HCT116 (cell line): ENCODE measurements around the gene BTBD9. TPM values are rescaled to one million over a fixed set of nuclear protein-coding genes. Genes with fewer than 3 reads are reported as not detected.

ENCODE experiments used
- ATAC-seq: fragments of 200-7000 bp; cut with Tn5 transposase; 2 replicates; pipeline ENCODE4 v1.9.1; 2020; ENCODE audit warnings: mild to moderate bottlenecking, moderate library complexity
- BruUV-seq: library from RNA; stranded (reverse); fragments of 400-500 nt; replicated peaks from 2 replicates; lab custom pipeline; 2021; lab: Mats Ljungman, UMichigan
- CTCF ChIA-PET: fragments of 300-600 bp; sonication (Branson Sonifier 250); formaldehyde crosslinking; loops from one replicate; lab custom pipeline; 2021; ENCODE audit warnings: antibody characterized with exemption; lab: Charles Lee
- POLR2A ChIA-PET: fragments of 300-600, 350-600 bp; sonication (Branson Sonifier 250); formaldehyde crosslinking; loops from one replicate; lab custom pipeline; 2021; ENCODE audit warnings: antibody characterized with exemption; lab: Charles Lee
- RAD21 ChIA-PET, 2 experiments: fragments of 300-600 bp; sonication (Branson Sonifier 250); formaldehyde crosslinking; loops; one replicate each; lab custom pipeline; 2023; ENCODE audit warnings: low total read pairs in 2 of 2; ENCODE audit not compliant: uncharacterized antibody in 2 of 2, unreplicated experiment in 2 of 2, low non-redundant PET in 1 of 2; lab: Charles Lee
- DNase-seq: peaks from one replicate; pipeline ENCODE4 v3.0.0-alpha.2; 2010; ENCODE audit warnings: low read depth, low spot score
- H2AFZ ChIP-seq: fragments of 200-600 bp; shearing (Covaris generic), sonication (generic); 2 replicates; pipeline ENCODE4 v1.6.1; 2017; ENCODE audit warnings: low read depth, mixed run types, mixed read lengths, antibody characterized with exemption, low read length; ENCODE audit not compliant: poor library complexity, severe bottlenecking
- H3K27ac ChIP-seq: 2 replicates; pipeline ENCODE4 v1.5.1; 2012; ENCODE audit warnings: low read depth, low read length
- H3K27me3 ChIP-seq: fragments of 200-600 bp; sonication (generic); 2 replicates; pipeline ENCODE4 v1.6.1; 2016; ENCODE audit warnings: mixed run types, low read length, mixed read lengths; ENCODE audit not compliant: insufficient read depth
- H3K36me3 ChIP-seq, 2 experiments: fragments of 200-500 bp in 1 of 2; fragments of 200-600 bp in 1 of 2; sonication (Bioruptor generic) in 1 of 2; sonication (generic) in 1 of 2; 2 replicates each; pipeline versions ENCODE4 v1.5.1 to v1.6.1; 2014 to 2016; ENCODE audit warnings: low read length in 2 of 2, inconsistent platforms in 1 of 2, mixed read lengths in 1 of 2, mixed run types in 1 of 2; ENCODE audit not compliant: insufficient read depth in 2 of 2, control insufficient read depth in 1 of 2
- H3K4me1 ChIP-seq, 2 experiments: fragments of 200-600 bp in 1 of 2; sonication (generic) in 1 of 2; 2 replicates each; pipeline versions ENCODE4 v1.5.1 to v1.6.1; 2012 to 2017; ENCODE audit warnings: low read length in 2 of 2, inconsistent platforms in 1 of 2, mild to moderate bottlenecking in 1 of 2, mixed read lengths in 1 of 2, mixed run types in 1 of 2, moderate library complexity in 1 of 2; ENCODE audit not compliant: insufficient read depth in 2 of 2, control insufficient read depth in 1 of 2
- H3K4me2 ChIP-seq: fragments of 200-600 bp; sonication (generic); 2 replicates; pipeline ENCODE4 v1.6.1; 2017; ENCODE audit warnings: mixed run types, low read length, mixed read lengths
- H3K4me3 ChIP-seq, 2 experiments: fragments of 200-600 bp in 1 of 2; sonication (generic) in 1 of 2; replicated peaks in 1 of 2; 2 replicates each; pipeline ENCODE4 v1.5.1; 2011 to 2016; ENCODE audit warnings: low read length in 2 of 2, control low read depth in 1 of 2, low read depth in 1 of 2, mild to moderate bottlenecking in 1 of 2, mixed read lengths in 1 of 2, mixed run types in 1 of 2
- H3K79me2 ChIP-seq: fragments of 200-600 bp; sonication (generic); 2 replicates; pipeline ENCODE4 v1.6.1; 2017; ENCODE audit warnings: mild to moderate bottlenecking, mixed run types, low read length, moderate library complexity, mixed read lengths; ENCODE audit not compliant: insufficient read depth
- H3K9ac ChIP-seq: fragments of 200-600 bp; sonication (generic); 2 replicates; pipeline ENCODE4 v1.6.1; 2016; ENCODE audit warnings: low read length, mixed read lengths
- H3K9me2 ChIP-seq: fragments of 200-600 bp; sonication (generic), shearing (Covaris generic); 2 replicates; pipeline ENCODE4 v1.6.1; 2017; ENCODE audit warnings: mixed run types, mild to moderate bottlenecking, moderate library complexity; ENCODE audit not compliant: insufficient read depth
- H3K9me3 ChIP-seq, 2 experiments: fragments of 200-500 bp in 1 of 2; fragments of 200-600 bp in 1 of 2; sonication (Bioruptor generic) in 1 of 2; sonication (generic) in 1 of 2; 2 replicates each; pipeline ENCODE4 v1.6.1; 2014 to 2017; ENCODE audit warnings: low read length in 2 of 2, mixed read lengths in 2 of 2, inconsistent platforms in 1 of 2, low read depth in 1 of 2, mild to moderate bottlenecking in 1 of 2, mixed run types in 1 of 2, moderate library complexity in 1 of 2; ENCODE audit not compliant: control insufficient read depth in 1 of 2, insufficient read depth in 1 of 2
- H4K20me1 ChIP-seq: fragments of 200-600 bp; sonication (generic), shearing (Covaris generic); 2 replicates; pipeline ENCODE4 v1.6.1; 2017; ENCODE audit warnings: mixed run types, mild to moderate bottlenecking, moderate library complexity; ENCODE audit not compliant: insufficient read depth
- CBX3 ChIP-seq: IDR thresholded peaks from 2 replicates; pipeline ENCODE4 v1.6.1; 2012; ENCODE audit warnings: low read depth
- CEBPB ChIP-seq: IDR thresholded peaks from 2 replicates; pipeline ENCODE4 v1.6.1; 2012; ENCODE audit warnings: low read depth
- EGR1 ChIP-seq: IDR thresholded peaks from 2 replicates; pipeline ENCODE4 v1.6.1; 2012; ENCODE audit warnings: low read depth
- ELF1 ChIP-seq: IDR thresholded peaks from 2 replicates; pipeline ENCODE4 v1.6.1; 2012; ENCODE audit warnings: low read depth, borderline replicate concordance
- EZH2 ChIP-seq: fragments of 200-600 bp; sonication (generic); IDR thresholded peaks from 2 replicates; pipeline ENCODE4 v1.6.1; 2017; ENCODE audit warnings: antibody characterized with exemption, mixed run types
- EZH2phosphoT487 ChIP-seq: fragments of 200-600 bp; IDR thresholded peaks from 2 replicates; pipeline ENCODE4 v1.6.1; 2018; ENCODE audit warnings: antibody characterized with exemption, borderline replicate concordance
- POLR2AphosphoS5 ChIP-seq: IDR thresholded peaks from 2 replicates; pipeline ENCODE4 v1.6.1; 2011; ENCODE audit warnings: mild to moderate bottlenecking, low read depth, low read length, moderate library complexity
- RAD21 ChIP-seq: IDR thresholded peaks from 2 replicates; pipeline ENCODE4 v1.6.1; 2012; ENCODE audit warnings: low read depth, mild to moderate bottlenecking
- SIN3A ChIP-seq: IDR thresholded peaks from 2 replicates; pipeline ENCODE4 v1.6.1; 2012; ENCODE audit warnings: low read depth
- SRF ChIP-seq: IDR thresholded peaks from 2 replicates; pipeline ENCODE4 v1.6.1; 2012; ENCODE audit warnings: low read depth
- YY1 ChIP-seq: IDR thresholded peaks from 2 replicates; pipeline ENCODE4 v1.6.1; 2011; ENCODE audit warnings: low read length, low read depth, moderate library complexity, mild to moderate bottlenecking; ENCODE audit not compliant: insufficient replicate concordance; ENCODE audit errors: extremely low read depth
- ZFX ChIP-seq: fragments of 450-650 bp; IDR thresholded peaks from 2 replicates; pipeline ENCODE4 v1.6.1; 2017
- intact Hi-C: fragments of 100-400 bp; cut with micrococcal nuclease; formaldehyde crosslinking; loops from 2 replicates; pipeline ENCODE4 v1.10.0; 2022
- total RNA-seq: library from RNA; stranded (reverse); gene quantifications from one replicate; pipeline ENCODE4 v1.2.1, GENCODE V29; 2021; ENCODE audit not compliant: unreplicated experiment
- TF ChIP-seq, protein P1 (sequence below): IDR thresholded peaks from 2 replicates; pipeline ENCODE4 v1.6.1; 2012; ENCODE audit warnings: low read depth
- TF ChIP-seq, protein P2 (sequence below): IDR thresholded peaks from 2 replicates; pipeline ENCODE4 v1.6.1; 2012
- TF ChIP-seq, protein P3 (sequence below): IDR thresholded peaks from 2 replicates; pipeline ENCODE4 v1.6.1; 2011; ENCODE audit warnings: mild to moderate bottlenecking, low read length, moderate library complexity; ENCODE audit not compliant: insufficient replicate concordance; ENCODE audit errors: extremely low read depth
- TF ChIP-seq, protein P4 (sequence below): IDR thresholded peaks from 2 replicates; pipeline ENCODE4 v1.6.1; 2012
- TF ChIP-seq, protein P5 (sequence below), 3 experiments: fragments of 200-600 bp in 1 of 3; sonication (generic) in 1 of 3; IDR thresholded peaks in 2 of 3; conservative IDR thresholded peaks in 1 of 3; 2 replicates each; pipeline ENCODE4 v1.5.1; 2012 to 2017; ENCODE audit warnings: low read depth in 2 of 3, low read length in 2 of 3, antibody characterized with exemption in 1 of 3, borderline replicate concordance in 1 of 3, control low read depth in 1 of 3, mild to moderate bottlenecking in 1 of 3, mixed read lengths in 1 of 3, mixed run types in 1 of 3, moderate library complexity in 1 of 3; ENCODE audit not compliant: insufficient read depth in 1 of 3

BTBD9 gene
- total RNA-seq, 1 experiment from 2014 or later = 10.9 TPM

DNA sequence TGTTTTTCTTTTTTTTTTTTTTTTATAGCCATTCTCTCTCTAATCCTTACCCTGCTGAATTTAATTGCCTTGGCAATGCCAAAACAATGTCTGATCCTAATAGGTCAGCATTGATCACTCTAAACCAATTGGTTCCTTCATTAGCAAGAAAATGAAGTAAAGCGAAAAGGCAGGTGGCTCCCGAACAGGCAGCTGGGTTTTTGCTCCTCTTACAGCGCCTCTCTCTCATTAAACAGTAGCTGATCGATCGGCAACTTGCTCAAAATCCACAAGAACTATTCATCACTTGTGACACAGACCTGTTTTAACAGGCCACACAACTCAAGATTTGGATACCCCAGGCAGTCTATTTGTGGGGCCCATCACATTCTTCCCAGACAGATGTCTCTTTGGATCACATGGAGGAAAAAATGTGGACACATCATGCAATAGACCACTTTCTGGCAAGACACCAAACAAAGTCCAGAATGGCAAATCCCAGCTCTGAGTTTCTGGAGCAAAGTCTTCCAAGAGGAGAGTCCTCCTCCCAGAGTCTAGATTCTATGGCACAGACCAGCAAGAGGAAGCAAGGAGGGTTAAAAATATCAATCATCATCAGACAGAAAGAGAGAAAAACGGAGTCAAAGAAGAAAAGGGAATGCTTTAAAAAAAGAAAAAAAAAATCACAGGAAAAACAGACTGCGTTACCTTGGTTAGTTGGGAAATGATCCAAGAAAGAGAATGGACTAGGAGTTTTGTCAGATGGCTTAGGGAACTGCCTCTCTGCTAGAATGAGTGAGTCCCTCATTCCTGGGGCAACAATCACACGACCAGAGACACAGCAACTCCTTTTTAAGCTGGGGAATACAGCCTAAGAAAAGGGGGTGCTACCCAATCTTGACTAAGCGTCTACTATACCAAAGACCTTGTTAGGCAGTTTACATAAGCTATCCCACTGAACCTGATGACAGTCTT lies 247.8 kb downstream of the BTBD9 start:
- H3K4me3 ChIP-seq = no peak overlapping the region
- no peaks in the 10 kb centered on the region for H3K79me2 ChIP-seq
- POLR2A ChIA-PET = no interaction called here
- RAD21 ChIA-PET = no interaction called here
- peak overlapping the region; percentile 27; the same call in 1 of the 2 replicates for H3K27ac ChIP-seq
- no peak for DNase-seq
- no peaks in the 10 kb centered on the region for H3K9me2 ChIP-seq
- no peaks in the 10 kb centered on the region for H3K36me3 ChIP-seq
- H3K27me3 ChIP-seq = no peaks in the 10 kb centered on the region
- peaks cover 27 to 28% of the 10 kb centered on the region in 2 experiments for H3K4me1 ChIP-seq
- no peak overlapping the region for H3K9ac ChIP-seq
- H3K4me2 ChIP-seq = peak overlapping the region; percentile 32
- intact Hi-C loops = no loop called here
- no peak; the same call in 1 of the 2 replicates for ATAC-seq
- no peaks in the 10 kb centered on the region for H3K9me3 ChIP-seq
- H2AFZ ChIP-seq = no peak overlapping the region
- H4K20me1 ChIP-seq = no peaks in the 10 kb centered on the region
- CTCF ChIA-PET = no interaction called here
- TF ChIP-seq ZFX (no peak), EZH2 (no peak), CEBPB (no peak), SRF (no peak), YY1 (no peak), EGR1 (no peak), EZH2phosphoT487 (no peak), ELF1 (no peak), SIN3A (no peak), CBX3 (no peak), POLR2AphosphoS5 (no peak), RAD21 (no peak)
- TF ChIP-seq, protein P1, sequence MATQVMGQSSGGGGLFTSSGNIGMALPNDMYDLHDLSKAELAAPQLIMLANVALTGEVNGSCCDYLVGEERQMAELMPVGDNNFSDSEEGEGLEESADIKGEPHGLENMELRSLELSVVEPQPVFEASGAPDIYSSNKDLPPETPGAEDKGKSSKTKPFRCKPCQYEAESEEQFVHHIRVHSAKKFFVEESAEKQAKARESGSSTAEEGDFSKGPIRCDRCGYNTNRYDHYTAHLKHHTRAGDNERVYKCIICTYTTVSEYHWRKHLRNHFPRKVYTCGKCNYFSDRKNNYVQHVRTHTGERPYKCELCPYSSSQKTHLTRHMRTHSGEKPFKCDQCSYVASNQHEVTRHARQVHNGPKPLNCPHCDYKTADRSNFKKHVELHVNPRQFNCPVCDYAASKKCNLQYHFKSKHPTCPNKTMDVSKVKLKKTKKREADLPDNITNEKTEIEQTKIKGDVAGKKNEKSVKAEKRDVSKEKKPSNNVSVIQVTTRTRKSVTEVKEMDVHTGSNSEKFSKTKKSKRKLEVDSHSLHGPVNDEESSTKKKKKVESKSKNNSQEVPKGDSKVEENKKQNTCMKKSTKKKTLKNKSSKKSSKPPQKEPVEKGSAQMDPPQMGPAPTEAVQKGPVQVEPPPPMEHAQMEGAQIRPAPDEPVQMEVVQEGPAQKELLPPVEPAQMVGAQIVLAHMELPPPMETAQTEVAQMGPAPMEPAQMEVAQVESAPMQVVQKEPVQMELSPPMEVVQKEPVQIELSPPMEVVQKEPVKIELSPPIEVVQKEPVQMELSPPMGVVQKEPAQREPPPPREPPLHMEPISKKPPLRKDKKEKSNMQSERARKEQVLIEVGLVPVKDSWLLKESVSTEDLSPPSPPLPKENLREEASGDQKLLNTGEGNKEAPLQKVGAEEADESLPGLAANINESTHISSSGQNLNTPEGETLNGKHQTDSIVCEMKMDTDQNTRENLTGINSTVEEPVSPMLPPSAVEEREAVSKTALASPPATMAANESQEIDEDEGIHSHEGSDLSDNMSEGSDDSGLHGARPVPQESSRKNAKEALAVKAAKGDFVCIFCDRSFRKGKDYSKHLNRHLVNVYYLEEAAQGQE = no peak
- TF ChIP-seq, protein P2, sequence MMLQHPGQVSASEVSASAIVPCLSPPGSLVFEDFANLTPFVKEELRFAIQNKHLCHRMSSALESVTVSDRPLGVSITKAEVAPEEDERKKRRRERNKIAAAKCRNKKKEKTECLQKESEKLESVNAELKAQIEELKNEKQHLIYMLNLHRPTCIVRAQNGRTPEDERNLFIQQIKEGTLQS = no peak
- TF ChIP-seq, protein P3, sequence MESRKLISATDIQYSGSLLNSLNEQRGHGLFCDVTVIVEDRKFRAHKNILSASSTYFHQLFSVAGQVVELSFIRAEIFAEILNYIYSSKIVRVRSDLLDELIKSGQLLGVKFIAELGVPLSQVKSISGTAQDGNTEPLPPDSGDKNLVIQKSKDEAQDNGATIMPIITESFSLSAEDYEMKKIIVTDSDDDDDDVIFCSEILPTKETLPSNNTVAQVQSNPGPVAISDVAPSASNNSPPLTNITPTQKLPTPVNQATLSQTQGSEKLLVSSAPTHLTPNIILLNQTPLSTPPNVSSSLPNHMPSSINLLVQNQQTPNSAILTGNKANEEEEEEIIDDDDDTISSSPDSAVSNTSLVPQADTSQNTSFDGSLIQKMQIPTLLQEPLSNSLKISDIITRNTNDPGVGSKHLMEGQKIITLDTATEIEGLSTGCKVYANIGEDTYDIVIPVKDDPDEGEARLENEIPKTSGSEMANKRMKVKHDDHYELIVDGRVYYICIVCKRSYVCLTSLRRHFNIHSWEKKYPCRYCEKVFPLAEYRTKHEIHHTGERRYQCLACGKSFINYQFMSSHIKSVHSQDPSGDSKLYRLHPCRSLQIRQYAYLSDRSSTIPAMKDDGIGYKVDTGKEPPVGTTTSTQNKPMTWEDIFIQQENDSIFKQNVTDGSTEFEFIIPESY = no peak
- TF ChIP-seq, protein P4, sequence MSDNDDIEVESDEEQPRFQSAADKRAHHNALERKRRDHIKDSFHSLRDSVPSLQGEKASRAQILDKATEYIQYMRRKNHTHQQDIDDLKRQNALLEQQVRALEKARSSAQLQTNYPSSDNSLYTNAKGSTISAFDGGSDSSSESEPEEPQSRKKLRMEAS = no peak
- TF ChIP-seq, protein P5, sequence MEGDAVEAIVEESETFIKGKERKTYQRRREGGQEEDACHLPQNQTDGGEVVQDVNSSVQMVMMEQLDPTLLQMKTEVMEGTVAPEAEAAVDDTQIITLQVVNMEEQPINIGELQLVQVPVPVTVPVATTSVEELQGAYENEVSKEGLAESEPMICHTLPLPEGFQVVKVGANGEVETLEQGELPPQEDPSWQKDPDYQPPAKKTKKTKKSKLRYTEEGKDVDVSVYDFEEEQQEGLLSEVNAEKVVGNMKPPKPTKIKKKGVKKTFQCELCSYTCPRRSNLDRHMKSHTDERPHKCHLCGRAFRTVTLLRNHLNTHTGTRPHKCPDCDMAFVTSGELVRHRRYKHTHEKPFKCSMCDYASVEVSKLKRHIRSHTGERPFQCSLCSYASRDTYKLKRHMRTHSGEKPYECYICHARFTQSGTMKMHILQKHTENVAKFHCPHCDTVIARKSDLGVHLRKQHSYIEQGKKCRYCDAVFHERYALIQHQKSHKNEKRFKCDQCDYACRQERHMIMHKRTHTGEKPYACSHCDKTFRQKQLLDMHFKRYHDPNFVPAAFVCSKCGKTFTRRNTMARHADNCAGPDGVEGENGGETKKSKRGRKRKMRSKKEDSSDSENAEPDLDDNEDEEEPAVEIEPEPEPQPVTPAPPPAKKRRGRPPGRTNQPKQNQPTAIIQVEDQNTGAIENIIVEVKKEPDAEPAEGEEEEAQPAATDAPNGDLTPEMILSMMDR (IDR thresholded peaks at IDR 0.05 in 2 of 3, conservative IDR thresholded peaks at IDR 0.05 in 1 of 3; ENCODE audit: borderline replicate concordance in 1 of 3, insufficient read depth in 1 of 3, low read depth in 2 of 3, low read length in 2 of 3) = no peak
- no TSS peak for BruUV-seq
